Stromal cell of bone marrow (primary cell): Measurements from ENCODE around the gene REEP3.

Source experiments
- DNase-seq: peaks from one replicate; pipeline ENCODE4 v3.0.0-alpha.2; 2012; ENCODE audit warnings: low read depth

Gene REEP3

DNA sequence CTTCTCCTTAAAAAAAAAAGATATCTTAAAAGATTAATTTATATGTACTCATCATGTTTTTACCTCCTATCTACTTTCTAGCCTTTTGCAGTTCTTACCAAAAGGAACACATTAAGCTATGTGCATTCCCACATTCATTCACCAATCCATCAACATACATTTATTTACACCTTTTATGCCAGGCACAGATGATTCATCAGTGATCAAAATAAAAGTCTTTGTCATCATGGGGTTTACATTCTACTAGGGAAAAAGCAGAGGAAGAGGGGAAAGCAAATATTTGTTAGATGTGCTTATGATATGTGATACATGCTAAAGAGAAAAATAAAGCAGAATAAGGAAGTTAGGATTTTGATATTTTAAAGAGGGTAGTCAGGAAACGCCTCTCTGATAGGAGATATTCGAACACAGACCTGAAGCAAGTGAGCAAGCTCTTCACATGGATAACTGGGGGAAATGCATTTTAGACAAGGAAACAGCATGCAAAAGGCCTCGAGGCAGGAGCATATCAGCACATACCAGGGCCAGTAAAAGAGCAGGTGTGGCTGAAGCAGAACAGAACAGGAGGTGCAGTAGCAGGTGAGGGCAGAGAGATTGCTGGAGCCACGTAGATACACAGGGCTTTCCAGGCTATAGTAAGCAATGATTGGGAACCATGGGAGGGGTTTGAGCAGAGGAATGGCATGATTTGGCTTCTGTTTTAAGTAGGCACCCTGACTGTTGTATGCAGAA, 67.4 kb downstream of the REEP3 start:
- DNase-seq = no peak

DNA sequence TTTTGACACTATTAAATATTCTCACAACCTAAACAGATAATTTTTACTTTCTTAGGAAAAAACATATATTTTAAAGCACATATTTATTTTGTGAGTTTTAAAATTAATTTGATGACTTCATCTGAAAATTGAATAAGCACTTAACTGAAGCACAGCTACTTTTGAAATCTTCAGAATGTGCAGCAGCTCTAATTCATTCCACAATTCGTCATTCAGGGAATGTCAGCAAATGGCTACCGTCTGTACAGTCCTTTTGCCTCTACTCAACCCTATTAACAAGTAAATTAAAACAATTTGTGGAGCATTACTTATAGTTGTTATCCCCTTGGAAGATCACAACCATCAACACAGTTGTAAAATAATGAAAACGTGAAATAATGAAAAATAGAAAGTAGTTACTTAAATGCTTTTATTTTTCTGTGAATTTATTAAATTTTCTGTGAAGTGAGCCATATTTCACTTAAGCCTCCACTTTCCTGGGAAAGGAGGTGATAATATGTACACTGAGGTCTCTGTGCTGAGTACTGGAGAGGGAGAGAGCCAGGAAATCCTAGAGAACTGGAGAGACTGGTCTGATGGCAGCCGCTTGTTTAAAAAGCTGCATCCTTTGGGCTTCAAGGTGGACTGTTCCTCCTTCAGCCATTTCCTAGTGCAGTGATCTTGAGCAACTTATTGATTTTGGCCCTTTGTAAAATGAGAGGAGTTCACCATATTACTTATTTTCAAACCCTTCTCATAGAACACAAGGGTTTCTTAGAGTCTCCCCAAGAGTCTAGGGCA, 70.6 kb downstream of the REEP3 start:
- no peak for DNase-seq

DNA sequence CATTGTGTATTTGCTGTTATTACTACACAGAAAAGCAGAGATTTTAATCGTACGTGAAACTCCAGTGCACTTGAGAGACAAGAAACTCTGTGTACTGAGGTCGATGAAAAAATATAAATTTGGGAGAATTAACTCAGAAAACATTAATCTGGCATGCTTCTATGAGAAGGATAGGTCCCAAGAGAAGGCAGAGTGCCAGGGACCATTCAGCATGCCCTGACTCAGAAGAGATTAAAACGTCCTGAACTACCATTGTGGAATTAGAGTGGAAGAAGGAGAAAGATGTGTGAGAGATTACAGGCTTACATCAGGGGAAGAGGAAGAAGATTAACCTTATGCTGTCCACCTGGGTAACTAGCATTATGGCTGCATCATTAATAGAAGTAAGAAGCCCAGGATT, 72.4 kb downstream of the REEP3 start:
- peak; percentile 49 for DNase-seq

DNA sequence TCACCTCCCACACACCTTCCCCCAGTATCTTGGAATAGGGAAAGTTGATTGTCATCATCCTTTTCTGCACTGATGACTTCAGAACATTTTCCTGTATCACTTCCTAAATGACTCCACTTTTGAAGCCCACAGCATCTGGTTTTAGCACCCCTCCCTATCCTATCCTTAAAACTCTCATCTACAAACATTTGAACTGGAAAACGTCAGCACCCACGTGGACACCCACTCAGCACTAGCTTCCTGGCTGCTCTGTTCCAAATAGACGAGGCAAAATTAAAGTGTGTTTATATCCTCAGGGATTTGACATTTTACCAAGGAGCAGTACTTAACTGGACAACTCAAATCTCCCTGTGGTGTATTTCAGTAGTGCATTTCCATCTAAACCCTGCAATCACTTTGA, 73.9 kb downstream of the REEP3 start:
- DNase-seq = no peak

DNA sequence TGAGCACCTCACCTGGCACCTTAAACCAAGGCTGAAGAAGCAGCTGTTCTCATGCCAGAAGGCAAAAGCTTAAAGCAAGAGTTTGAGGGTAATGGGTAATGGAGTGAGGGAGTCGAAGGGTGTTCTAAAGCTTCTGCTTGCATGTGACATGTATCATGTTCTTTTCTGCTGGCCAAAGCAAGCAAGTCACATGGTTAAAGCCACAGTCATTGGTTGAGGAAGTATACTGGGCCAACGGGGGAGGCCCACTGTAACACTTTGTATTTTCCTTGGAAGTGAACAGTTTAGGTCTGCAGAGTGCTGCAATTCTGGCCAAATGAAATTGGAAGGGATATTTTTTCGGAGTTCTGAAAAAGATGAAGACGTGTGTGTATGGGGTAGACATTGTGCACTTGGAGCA, 75.7 kb downstream of the REEP3 start:
- DNase-seq = no peak

DNA sequence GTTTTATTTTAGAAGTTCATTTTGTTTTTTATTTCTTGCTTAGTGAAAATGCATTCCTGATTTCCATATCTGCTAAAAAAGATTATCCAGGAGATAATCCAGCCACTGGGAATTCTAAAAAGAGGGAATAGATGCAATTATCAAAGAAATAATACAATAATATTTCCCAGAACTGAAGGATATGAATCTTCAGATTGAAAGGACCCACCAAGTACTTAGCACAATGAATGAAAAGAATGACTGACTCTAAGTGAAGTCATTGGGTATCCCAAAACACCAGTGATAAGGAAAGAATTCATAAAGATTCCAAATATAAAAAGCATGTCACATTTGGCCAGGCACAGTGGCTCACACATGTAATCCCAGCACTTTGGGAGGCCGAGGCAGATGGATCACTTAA, 79.3 kb downstream of the REEP3 start:
- no peak for DNase-seq

DNA sequence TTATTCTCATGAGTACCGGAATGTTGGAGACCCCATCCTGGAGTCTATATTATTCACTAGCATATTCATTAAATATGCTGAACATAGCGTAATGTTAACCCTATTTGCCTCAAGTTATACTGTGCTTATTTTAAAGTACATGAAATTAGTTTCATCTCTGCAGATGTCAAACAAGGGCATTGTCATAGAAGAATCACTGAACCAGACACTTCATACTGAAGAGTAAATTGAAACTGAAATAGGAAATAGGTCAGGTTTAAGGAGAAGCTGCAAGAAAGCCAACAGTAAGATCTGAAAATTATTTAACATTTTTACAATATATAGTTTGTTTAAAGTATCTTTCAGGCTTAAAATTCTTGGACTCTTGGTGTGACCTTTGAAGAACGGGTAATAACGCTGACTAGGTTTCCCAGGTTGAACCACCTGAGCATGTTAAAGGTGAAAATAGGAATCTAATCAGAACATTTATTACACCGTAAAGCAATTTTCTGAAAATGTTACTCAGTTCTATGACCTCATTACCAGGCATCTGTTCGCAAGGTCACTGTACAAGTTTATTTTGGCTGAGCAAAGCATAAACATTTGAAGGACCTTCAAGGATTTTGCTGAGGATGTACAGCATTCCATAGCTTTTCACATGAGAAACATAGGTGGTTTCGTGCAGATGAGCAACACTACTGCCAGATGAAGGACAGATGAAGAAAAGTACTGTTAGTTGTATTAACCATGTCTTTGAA, 82.7 kb downstream of the REEP3 start:
- DNase-seq = no peak

DNA sequence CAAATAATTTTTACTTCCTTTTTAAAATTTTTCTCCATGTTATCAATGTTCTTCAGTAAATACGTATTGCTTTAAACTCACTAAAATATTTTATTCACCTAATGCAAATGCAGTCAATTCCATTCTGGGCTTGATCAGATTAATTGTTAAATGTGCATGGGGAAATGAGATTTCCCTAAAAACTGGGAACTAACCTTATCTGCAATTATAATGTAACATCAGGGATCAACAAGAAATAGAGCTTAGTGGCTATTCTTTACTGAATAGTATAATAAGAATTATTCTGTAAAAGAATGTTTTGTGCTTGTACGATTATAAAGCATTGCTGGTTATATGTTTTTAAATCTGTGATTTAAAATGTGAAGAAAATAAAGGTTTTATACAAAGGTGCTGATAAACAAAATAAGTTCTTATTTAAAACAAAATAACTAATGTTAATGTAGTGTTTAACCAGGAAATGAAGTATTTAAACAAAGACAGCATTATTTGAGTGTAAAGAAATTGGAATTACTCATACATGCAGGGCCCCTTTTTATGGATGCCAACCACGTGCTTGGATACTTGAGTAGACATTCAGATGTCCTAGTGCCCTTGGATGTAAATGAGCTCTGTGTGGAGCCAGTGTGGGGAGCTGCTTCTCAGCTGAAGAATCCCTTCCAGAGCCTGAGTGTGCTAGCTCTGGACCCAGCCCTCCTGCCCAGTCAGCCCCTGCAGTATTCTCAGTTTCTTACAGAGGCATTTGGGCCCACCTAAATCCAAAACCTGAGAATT, 84.2 kb downstream of the REEP3 start:
- DNase-seq = no peak

DNA sequence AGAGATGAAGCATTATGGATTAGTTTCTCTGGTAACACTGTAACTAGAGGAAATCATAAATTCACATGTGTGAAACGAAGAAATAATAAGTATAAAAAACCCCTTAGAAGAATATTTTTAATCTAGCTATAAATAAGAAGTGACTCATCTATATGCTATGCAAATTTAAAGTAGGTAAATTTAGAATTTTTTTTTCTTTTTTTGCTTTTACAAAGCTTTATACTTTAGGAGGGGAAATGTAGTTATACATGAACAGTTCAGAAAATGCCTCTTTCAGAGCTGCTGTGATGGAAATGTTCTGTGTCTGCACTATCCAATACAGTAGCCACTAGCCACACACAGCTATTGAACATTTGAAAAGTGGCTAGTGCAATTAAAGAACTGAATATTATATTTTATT, 87.3 kb downstream of the REEP3 start:
- no peak for DNase-seq

DNA sequence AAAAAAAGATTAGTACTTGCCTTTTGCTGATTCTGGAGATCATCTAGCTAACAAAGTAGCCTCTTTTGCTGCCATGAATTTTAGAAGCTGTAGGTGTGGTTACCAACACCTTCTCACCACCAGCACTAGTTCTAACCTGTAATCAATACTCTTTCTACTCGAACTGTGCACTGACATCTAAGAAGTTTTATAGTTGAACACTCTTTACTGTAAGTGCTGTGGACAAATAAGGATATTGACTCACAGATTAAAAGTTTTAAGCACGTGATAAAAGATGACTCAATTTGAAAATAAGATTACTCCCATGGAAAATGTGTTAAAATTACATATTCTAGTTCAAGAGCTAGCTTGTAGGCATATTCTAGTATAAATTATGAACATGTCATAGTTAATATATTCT, 89.9 kb downstream of the REEP3 start:
- DNase-seq = peak; percentile 48

DNA sequence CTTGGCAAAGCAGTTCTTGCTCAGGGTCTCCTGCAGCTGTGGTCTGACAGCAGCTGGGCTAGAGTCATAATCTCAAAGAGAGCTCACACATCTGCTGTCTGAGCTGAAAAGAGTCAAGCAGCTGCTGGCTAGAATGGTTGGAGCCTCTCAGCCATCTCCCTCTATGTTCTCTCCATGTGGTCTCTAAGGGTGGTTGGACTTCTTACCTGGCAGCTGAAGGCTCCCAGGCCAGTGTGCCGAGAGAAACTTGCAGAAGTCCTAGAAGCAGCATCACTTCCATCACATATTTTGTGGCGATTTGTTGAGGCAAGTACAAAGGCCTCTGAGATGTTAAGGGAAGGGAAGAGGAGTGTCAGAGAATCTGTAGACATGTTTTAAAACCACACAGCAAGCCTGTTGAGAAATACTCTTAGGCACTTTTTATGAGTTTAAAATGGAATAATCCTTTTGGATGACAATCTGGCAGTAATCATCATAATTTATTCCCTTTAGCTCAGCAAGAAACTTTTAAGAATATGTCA, 93.2 kb downstream of the REEP3 start:
- DNase-seq = no peak

DNA sequence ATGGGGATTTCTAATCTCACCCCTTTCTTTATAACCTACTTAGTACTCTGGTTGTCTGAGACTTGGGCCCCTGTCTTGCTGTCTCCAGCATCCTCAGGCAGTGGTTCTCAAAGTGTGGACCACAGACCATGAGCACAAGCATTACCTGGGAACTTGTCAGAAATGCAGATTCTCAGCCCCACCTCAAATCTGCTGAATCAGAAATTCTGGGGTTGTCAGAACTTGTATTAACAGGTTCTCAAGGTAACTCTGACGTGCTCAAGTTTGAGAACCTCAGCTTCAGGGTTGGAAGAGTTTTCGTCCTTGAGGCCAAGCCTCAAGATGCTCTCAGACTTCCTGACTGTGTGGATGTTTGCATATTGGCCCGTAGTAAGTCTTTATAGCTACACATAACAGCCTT, 97.4 kb downstream of the REEP3 start:
- DNase-seq = no peak

DNA sequence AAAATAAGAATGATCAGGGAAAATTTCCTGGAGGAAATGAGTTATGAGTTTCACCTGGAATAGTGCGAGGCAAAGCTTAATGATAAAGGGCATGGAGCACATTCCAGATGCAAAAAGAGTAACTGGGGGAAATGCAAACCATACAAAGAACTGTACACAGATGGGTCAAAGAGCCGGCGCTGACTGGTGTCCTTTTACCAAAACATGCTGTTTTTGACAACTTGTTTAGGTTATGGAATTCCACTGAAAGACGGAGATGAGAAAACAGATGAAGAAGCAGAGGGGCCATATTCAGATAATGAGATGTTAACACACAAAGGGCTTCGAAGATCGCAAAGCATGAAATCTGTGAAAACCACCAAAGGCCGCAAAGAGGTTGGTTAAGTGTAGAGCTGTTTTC, 98.2 kb downstream of the REEP3 start:
- DNase-seq = no peak

DNA sequence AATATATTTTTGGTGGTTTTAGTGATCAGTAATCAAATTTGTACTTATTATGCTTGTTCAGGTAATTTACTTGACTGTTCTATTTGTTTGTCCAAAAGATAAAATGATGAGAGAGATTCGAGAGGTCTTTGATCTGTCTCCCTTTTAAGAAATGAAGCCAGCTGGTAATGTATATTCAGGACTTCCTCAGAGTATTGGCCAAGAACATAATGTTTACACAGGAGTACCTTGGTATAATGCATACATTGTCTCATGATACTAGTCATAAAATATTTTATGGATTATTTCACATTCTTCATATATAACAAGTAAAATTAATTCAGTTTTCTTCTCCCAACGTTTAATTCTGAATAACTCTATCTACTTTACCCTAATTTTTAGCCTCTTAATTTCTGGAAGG, 100.9 kb downstream of the REEP3 start:
- DNase-seq = no peak

DNA sequence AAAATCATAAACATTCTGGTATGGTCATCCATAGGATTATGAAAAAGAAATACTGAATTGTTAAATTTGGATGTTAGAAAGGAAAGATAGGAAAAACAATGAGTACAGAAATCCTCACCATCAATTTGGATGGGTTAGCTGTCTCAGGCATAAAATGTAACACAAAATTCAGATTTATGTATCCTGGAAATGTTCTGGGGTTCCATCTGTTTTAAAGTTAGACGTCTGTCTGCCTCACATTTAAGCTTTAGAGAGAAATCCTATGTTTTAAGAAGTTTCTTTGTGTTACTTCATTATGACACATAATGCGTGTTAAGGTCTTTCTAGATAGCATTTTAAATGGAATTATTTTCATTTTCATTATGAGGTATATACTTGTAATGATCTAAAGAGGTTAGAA, 103.5 kb downstream of the REEP3 start:
- DNase-seq = no peak

DNA sequence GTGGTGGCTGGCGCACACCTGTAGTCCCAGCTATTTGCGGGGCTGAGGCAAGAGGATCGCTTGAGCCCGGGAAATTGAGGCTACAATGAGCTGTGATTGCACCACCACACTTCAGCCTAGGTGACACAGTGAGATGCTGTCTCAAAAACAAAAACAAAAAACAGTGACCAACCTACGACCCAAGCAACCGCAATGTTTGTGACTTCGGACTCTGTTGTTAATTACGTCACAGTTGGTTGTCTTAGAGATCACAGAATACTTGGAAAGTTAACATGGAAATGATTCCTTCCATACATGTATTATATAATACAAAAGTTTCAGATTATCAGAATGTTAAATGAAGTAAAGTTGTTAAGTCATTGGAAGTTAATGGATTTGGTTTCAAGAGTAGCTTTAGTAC, 106.2 kb downstream of the REEP3 start:
- no peak for DNase-seq

DNA sequence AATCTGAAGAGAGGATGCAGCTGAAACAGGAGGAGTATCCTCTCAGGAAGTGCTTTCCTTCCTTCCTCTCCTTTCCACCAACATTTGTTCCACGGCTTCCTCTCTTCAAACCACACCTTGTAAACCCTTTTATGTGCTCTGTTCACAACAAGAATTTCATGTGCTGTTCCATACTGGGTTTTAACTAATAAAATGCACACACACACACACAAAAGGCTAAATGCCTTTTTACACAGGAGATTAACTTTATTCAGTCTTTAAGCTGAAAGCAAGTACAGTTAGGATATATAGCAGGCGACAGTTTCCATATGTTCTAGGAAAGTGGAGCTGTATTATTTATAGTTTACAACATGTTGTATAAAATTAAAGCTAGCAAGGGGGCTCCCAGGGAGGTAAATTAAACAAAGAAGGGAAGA, 106.7 kb downstream of the REEP3 start:
- DNase-seq = no peak

DNA sequence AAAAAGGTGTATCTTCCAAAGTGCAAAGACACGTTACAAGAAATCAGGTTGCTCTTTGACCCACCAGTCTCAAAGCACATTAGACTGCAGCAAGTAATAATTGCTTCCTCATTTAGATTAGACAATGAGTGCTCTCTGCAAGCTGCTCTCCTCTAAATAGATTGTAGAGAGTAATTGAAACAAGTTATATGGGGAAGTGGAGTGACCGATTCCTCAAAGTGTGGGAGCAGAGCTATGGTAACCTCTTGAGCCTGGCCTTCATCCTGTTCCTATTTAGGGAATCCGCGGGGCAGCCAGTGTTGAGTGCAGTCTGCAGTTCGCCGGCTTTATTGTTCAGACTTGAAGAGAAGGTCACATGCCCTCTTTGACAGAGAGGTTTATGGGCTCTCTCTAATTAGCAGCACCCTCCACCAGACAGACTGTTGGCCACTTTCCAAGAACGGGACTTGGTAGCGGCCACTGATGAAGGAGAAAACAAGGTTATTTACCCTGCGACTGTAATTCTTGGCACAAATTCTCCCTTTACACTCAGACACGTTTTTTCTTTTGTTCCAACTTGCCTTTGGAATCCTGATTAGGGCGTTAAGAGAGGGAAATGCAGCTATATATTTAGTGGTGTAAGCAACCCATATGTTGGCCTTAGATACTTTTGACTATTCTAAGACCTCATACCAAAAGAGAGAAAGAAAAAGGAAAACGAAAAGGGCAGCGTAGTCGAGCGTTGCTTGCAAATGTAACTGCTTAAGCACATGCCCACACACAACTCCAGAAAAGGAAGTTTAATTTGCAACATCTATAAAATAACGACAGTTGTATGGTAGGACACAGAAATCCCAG, 107.5 kb downstream of the REEP3 start:
- no peak for DNase-seq

DNA sequence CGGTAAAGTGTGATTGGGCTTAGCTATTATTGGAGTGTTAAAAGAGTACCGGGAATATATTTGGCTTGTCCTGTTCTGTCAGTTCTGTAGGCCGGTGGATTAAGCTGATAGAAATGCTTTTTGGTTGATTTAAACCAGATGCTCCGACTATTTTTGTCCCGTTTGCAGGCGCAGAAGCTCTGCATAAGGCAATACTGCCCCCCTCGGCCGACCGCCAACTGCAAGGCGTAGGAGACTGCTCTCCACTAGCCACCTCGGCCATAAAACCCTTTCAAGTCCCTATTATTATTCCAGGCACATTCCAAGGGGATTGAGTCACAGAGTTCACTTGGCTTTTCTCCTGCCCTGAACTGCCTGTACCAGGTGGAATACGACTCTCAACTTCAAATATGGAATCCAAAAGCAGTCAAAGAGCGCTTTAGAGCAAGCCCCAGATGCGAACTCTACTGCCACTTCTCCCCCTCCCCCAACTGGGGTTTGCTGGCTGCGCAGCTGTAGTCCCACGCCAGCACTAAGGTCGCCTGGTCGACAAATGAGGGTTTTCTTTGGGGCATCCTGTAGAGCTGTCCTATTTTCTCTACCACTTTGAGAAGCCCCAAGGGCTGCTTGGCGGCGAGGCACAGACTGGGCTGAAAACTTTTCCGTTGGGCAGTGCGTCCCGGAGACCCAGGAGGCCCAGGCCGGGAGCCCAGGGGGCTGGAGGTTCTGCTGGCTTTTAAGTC, 108.3 kb downstream of the REEP3 start:
- DNase-seq = peak; percentile 98
